Measurements from ENCODE around the gene ITPKC.

DNA sequence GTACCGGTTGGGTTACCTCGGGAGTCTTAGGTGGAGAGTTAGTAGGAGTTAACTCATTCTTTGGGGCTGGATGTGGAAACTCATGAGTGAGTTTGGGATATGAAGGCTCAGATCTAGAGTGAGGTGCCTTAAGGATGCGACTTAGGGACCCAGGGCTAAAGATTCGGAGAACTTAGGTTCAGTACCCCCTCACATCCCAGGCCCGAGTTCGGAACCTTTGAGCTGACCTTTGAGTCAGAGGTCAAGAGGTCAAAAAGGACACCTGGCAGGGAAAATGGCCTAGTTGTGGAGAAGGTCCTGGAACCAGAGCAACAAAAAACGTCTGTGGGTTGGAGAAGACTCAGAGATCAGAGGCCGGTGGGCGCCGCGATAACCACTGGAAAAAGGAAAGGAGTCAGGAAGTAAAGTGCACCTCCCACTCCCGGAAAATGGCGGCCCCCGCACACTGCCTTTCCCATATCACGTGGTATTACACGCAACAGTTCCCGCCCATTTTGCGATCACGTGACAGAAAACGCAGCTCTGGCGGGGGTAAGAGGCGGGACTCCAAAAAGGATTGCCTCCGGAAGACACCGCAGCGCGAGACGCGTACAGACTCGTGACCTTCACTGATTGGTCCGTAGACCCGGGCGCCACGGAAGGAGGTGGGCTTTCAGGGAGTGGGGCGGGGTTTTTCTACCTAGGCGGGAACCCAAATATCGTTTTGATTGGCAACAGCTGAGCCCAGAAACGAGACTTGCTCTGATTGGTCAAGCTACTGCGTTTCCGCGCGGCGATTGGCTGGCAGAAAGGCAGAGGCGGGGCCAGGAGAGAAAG lies 33.4 kb downstream of the ITPKC start, which contains the start of gene ACTMAP:
- TF ChIP-seq MYC (IDR thresholded peaks at IDR 0.05; ENCODE audit: low read depth, low read length), result peak; percentile 86
- TF ChIP-seq, protein P1, sequence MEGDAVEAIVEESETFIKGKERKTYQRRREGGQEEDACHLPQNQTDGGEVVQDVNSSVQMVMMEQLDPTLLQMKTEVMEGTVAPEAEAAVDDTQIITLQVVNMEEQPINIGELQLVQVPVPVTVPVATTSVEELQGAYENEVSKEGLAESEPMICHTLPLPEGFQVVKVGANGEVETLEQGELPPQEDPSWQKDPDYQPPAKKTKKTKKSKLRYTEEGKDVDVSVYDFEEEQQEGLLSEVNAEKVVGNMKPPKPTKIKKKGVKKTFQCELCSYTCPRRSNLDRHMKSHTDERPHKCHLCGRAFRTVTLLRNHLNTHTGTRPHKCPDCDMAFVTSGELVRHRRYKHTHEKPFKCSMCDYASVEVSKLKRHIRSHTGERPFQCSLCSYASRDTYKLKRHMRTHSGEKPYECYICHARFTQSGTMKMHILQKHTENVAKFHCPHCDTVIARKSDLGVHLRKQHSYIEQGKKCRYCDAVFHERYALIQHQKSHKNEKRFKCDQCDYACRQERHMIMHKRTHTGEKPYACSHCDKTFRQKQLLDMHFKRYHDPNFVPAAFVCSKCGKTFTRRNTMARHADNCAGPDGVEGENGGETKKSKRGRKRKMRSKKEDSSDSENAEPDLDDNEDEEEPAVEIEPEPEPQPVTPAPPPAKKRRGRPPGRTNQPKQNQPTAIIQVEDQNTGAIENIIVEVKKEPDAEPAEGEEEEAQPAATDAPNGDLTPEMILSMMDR (IDR thresholded peaks at IDR 0.05; ENCODE audit: low read depth, low read length), result no peak
